Measurements from ENCODE around the gene PPT1. TPM values are rescaled to one million over a fixed set of nuclear protein-coding genes. Genes with fewer than 3 reads are reported as not detected.

Gene PPT1
- total RNA-seq, 1 experiment from 2014 or later: 107 TPM

GRCh38 chr1:40047276-40047675 is 49.8 kb downstream of the PPT1 start:
- no peak for ATAC-seq
- Mint-ChIP-seq H3K36me3 (peaks cover 21% of the 10 kb centered on the region), H3K9me3 (no peaks in the 10 kb centered on the region), H3K4me3 (no peak overlapping the region), H3K27me3 (ENCODE audit: low read depth) (no peaks in the 10 kb centered on the region), H3K4me1 (peaks cover 26% of the 10 kb centered on the region), H3K27ac (no peak overlapping the region)
- ChIA-PET POLR2A (no interaction called here), CTCF (no interaction called here)
- DNase-seq (ENCODE audit: low spot score): no peak
- TF ChIP-seq TEAD4 (CRISPR knock-in tag; IDR thresholded peaks at IDR 0.05) (no peak), ERG (CRISPR knock-in tag; IDR thresholded peaks at IDR 0.05) (no peak), NFE2L1 (CRISPR knock-in tag; IDR thresholded peaks at IDR 0.05) (no peak), ZMAT4 (CRISPR knock-in tag; IDR thresholded peaks at IDR 0.05) (no peak), SMAD3 (CRISPR knock-in tag; IDR thresholded peaks at IDR 0.05; ENCODE audit: borderline replicate concordance) (no peak), RELA (CRISPR knock-in tag; IDR thresholded peaks at IDR 0.05; ENCODE audit: borderline replicate concordance) (no peak), TP53 (CRISPR knock-in tag; IDR thresholded peaks at IDR 0.05) (no peak), NR2C2 (CRISPR knock-in tag; IDR thresholded peaks at IDR 0.05) (no peak), OVOL2 (CRISPR knock-in tag; IDR thresholded peaks at IDR 0.05; ENCODE audit: borderline replicate concordance) (no peak), HMGA2 (CRISPR knock-in tag; IDR thresholded peaks at IDR 0.05) (no peak), SP1 (CRISPR knock-in tag; conservative IDR thresholded peaks at IDR 0.05) (no peak), MLX (CRISPR knock-in tag; IDR thresholded peaks at IDR 0.05) (no peak), ZNF532 (CRISPR knock-in tag; IDR thresholded peaks at IDR 0.05; ENCODE audit: borderline replicate concordance) (no peak)

- ATAC-seq (no peak), DNase-seq (ENCODE audit: low spot score) (no peak)
- Mint-ChIP-seq H3K27ac (no peak overlapping the region), H3K4me1 (peaks cover 35% of the 10 kb centered on the region), H3K27me3 (ENCODE audit: low read depth) (no peaks in the 10 kb centered on the region), H3K9me3 (no peaks in the 10 kb centered on the region), H3K36me3 (peaks cover 22% of the 10 kb centered on the region), H3K4me3 (no peak overlapping the region)
- ChIA-PET CTCF (no interaction called here), POLR2A (no interaction called here)
- TF ChIP-seq FOXK1 (CRISPR knock-in tag; IDR thresholded peaks at IDR 0.05) (no peak), SP1 (CRISPR knock-in tag; conservative IDR thresholded peaks at IDR 0.05) (no peak), ZNF671 (CRISPR knock-in tag; IDR thresholded peaks at IDR 0.05) (no peak), MYBL2 (CRISPR knock-in tag; IDR thresholded peaks at IDR 0.05) (no peak), ARID4B (CRISPR knock-in tag; IDR thresholded peaks at IDR 0.05; ENCODE audit: borderline replicate concordance) (no peak), RELA (CRISPR knock-in tag; IDR thresholded peaks at IDR 0.05; ENCODE audit: borderline replicate concordance) (no peak)
Observed at GRCh38 chr1:40045766-40046165, 51.3 kb downstream of the PPT1 start.
